ENCODE results near the gene DAND5. TPM values are rescaled to one million over a fixed set of nuclear protein-coding genes. Genes with fewer than 3 reads are reported as not detected.
A peak's percentile ranks its signal among the peaks of the same experiment; 100 is the strongest.
"Not testable (repeated sequence)": the region's sequence is repeated elsewhere in the genome, so short reads cannot be mapped to it uniquely, and the experiment has no call there.

DAND5 gene
- total RNA-seq, 1 donor from 2014 or later: 0.17 TPM

DNA sequence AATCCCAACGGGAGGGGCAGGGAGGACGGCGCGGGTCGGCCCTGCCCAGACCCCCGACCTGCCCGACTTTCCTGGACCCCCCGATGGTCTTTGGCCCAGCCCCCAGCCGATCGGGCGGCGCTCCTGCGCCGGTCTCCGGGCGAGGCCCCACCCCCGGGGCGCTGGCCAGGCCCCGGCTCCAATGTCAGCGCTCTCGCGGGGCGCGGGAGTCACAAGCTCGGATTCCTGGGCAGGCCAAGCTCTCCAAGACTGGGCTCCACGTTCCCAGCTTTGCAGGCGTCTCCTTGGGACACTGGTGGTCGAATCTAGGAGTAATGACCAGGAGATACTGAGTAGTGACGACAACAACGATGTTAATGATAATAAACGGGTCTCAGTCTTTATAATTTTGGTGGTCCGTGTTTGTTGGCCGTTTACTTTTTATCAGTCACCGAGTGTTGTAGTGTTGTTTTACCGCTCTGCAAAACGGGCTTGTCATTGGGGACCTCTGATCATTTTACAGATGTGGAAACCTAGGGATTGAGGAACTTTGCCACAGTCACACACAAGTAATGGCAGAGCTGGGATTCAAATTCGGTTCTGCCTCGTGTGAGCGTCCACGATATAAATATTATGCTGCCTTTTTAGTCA is 23.2 kb upstream of the DAND5 start:
- peak; percentile 90 for DNase-seq

DNA sequence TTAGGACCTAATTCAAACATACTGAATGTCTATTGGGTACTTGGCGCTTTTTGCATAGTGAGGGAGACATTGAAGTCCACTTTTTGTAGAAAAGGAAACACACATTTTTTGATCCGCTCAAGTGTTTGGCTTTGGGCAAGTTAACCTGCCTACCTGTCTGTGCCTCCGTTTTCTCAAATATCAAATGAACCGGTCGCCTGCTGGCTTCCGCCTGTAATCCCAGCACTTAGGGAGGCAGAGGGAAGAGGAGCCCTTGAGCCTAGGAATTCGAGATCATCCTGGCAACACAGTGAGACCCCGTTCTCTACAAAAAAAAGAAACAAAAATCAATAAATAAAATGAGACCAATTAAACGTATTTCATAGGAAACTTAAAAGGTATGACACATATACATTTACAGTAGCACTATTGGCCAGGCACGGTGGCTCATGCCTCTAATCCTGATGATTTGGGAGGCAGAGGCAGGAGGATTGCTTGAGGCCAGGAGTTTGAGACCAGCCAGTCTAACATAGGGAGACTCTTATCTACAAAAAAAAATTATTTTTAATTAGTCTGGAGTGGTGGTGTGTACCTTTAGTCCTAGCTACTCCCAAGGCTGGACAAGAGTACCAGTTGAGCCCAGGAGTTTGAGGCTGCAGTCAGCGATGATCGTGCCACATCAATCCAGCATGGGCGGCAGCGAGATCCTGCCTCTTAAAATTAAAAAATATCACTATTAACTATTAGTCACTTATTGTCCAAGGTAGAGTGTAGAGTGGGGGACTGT is 22.5 kb upstream of the DAND5 start:
- no peak for DNase-seq

- no peak for DNase-seq
These were observed 21.4 kb upstream of the DAND5 start for GRCh38 chr19:12947702-12948611.

DNA sequence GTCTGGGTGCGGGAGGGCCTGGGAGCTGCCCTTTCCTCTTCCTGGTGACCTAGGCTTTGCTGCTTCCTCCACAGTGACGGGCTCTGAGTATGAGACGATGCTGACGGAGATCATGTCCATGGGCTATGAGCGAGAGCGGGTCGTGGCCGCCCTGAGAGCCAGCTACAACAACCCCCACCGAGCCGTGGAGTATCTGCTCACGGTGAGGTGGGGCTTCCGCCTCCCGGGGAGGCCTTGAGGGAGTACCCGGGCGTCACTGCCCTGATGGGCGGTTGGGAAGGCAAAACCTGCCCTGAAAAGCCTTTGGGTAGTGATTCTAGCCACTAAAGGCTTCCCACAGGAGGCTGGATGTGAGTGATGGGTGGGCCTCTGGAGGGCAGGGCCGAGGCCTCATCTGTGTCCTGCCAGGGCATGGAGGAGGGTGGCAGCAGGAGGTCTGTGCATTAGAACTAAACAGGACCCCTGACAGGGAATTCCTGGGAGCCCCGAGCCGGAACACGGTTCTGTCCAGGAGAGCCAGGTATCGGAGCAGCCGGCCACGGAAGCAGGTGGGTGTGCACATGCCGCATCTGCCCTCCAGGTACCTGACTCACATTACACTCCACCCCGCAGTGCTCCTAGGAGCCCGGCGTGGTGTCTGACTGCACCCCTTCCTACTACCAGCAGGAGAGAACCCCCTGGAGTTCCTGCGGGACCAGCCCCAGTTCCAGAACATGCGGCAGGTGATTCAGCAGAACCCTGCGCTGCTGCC is 20.6 kb upstream of the DAND5 start:
- DNase-seq: no peak

DNA sequence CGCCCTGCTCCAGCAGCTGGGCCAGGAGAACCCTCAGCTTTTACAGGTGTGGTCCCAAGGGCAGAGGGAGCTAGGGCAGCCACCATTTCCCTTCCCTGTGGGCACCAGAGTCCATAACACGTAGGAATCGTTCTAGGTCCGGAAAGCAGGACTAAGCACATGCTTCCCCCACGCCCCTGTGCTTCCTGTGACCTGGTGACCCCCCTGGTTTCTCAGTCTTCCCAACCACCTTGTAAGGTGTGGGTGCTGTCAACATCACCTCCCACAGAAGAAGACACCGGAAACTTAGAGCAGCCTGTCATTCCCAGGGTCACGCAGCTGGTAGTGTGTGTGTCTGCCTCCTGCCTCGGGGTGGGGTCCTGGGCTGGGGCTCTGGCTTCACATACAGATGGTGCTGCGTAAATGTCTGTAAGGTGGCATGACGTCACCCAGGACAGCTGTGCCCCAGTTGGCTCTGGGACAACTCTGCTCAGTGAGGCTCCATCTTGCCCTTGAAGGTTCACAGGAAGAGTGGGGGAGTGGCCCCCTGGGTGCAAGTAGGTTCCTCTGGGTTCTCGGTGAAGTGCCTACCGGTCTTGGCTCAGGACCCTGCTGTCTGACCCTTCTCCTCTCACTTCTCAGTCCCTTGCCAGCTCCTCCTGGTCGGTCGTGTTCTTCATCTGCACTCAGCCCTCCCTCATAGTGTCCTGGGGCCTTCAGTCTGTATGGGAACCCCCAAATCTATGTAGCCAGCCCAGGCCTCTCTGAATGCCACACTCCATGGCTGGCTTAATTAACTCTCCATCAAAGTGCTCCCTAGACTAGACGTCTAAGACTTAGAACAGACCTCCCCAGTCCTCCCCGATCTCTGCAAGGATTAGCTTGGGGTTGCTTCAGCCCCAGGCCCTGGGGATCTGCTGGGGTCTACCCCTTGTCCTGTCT is 19.8 kb upstream of the DAND5 start:
- DNase-seq: no peak

DNA sequence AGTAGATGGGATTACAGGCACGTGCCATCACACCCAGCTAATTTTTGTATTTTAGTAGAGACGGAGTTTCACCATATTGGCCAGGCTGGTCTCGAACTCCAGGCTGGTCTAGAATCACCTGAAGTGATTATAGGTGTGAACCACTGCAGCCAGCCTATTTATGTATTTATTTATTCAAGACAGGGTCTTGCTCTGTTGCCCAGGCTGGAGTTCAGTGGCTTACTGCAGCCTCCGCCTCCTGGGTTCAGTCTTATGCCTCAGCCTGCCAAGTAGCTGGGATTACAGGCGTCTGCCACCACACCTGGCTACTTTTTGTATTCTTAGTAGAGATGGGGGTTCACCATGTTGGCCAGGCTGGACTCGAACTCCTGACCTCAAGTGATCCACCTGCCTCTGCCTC is 17.3 kb upstream of the DAND5 start:
- DNase-seq: not testable (repeated sequence)

DNA sequence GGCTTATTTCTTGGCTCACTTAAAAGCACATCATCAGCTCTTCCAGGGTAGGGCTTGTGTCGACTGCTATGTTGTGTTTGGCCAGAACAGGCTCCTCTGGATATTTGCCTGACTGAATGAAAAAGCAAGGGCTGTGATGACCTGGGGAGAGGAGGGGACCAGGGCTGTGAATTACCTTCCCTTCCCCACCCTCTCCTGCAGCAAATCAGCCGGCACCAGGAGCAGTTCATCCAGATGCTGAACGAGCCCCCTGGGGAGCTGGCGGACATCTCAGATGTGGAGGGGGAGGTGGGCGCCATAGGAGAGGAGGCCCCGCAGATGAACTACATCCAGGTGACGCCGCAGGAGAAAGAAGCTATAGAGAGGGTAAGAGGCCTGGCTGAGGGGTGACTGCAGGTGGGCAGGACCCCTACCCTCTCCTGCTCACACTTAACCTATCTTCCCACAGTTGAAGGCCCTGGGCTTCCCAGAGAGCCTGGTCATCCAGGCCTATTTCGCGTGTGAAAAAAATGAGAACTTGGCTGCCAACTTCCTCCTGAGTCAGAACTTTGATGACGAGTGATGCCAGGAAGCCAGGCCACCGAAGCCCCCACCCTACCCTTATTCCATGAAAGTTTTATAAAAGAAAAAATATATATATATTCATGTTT is 16.8 kb upstream of the DAND5 start:
- peak; percentile 89 for DNase-seq

- DNase-seq: no peak
These were observed 16.1 kb upstream of the DAND5 start for GRCh38 chr19:12953138-12953798.

- no peak for DNase-seq
These were observed 15.4 kb upstream of the DAND5 start for GRCh38 chr19:12953799-12954611.

- no peak for DNase-seq
These were observed 14.8 kb upstream of the DAND5 start for GRCh38 chr19:12954612-12954962.

GRCh38 chr19:12955575-12955974 is 13.8 kb upstream of the DAND5 start:
- not testable (repeated sequence) for DNase-seq

DNA sequence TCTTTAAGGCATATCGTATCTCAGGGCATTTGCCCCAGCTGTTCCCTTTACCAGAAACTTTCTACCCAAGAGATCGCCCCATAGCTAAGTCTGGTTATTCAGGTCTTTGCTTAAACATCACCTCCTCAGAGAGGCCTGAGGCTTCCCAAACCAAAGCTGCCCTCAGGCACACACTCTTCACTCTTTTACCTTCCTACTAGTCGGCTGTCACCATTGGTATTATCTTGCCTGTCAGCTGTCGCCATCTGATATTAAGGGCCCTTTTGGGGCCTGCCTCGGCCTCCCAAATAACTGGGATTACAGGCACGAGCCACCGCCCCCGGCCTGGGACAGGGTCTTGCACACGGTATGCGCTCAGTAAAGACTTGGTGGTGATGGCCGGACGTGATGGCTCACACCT is 13.4 kb upstream of the DAND5 start:
- no peak for DNase-seq

- DNase-seq: peak; percentile 88
These were observed 12.7 kb upstream of the DAND5 start, which contains the start of gene GADD45GIP1 for GRCh38 chr19:12956446-12957388. Gene GADD45GIP1 (minus strand): TSS chr19:12957223. CDS start chr19:12957212, 11 bp downstream.

DNA sequence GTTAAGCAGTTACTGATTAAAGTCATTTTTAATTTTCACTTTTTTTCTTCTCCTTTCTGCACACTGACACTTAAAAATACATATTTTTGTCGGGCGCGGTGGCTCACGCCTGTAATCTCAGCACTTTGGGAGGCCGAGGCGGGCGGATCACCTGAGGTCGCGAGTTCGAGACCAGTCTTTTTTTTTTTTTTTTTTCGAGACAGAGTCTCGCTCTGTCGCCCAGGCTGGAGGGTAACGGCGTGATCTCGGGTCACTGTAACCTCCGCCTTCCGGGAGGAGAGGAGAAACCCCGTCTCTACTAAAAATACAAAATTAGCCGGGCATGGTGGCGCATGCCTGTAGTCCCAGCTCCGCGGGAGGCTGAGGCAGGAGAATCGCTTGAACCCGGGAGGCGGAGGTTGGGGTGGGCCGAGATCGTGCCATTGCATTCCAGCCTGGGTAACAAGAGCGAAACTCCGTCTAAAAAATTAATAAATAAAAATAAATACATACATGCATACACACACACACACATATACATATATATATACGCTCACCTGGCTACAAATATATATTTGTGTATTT is 11.9 kb upstream of the DAND5 start:
- DNase-seq: not testable (repeated sequence)

- DNase-seq: no peak
These were observed 9.9 kb upstream of the DAND5 start for GRCh38 chr19:12959481-12959880.

- peak; percentile 85 for DNase-seq
These were observed 4.2 kb upstream of the DAND5 start for GRCh38 chr19:12965017-12965811.

DNA sequence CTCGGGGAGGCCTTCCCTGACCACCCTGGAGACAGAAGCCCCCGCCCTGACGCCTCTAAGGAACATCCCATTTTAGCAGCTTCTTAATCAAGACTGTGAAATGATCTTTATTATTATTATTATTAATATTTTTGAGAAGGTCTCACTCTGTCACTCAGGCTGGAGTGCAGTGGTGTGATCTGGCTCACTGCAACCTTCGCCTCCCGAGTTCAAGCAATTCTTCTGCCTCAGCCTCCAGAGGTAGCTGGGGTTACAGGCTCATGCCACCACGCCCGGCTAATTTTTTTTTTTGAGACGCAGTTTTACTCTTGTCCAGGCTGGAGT is 3.6 kb upstream of the DAND5 start:
- no peak for DNase-seq

Measured in dermis blood vessel endothelial cell (primary cell).